Neural progenitor cell (in vitro differentiated cells): ENCODE data around the gene KRT76. TPM values are rescaled to one million over a fixed set of nuclear protein-coding genes. Genes with fewer than 3 reads are reported as not detected.

Source experiments
- DNase-seq: peaks from one replicate; pipeline ENCODE4 v3.0.0-alpha.2; 2016; ENCODE audit warnings: low spot score
- H2AFZ ChIP-seq: fragments of 200-600 bp; sonication (generic); replicated peaks from 2 replicates; pipeline ENCODE4 v1.6.1; 2016; ENCODE audit warnings: antibody characterized with exemption
- H3F3A ChIP-seq: fragments of 200-600 bp; sonication (generic); 2 replicates; pipeline ENCODE4 v1.6.1; 2016; ENCODE audit warnings: antibody characterized with exemption, low read depth
- H3K27ac ChIP-seq: fragments of 200-600 bp; sonication (generic); 2 replicates; pipeline ENCODE4 v1.5.1; 2016; ENCODE audit warnings: mild to moderate bottlenecking
- H3K27me3 ChIP-seq: fragments of 200-600 bp; sonication (generic); 2 replicates; pipeline ENCODE4 v1.6.1; 2016; ENCODE audit warnings: mild to moderate bottlenecking, moderate library complexity
- H3K36me3 ChIP-seq: fragments of 200-600 bp; sonication (generic); 2 replicates; pipeline ENCODE4 v1.5.1; 2016
- H3K4me1 ChIP-seq: fragments of 200-600 bp; sonication (generic); 2 replicates; pipeline ENCODE4 v1.6.1; 2016; ENCODE audit warnings: mixed run types
- H3K4me2 ChIP-seq: fragments of 200-600 bp; sonication (generic); 2 replicates; pipeline ENCODE4 v1.6.1; 2016
- H3K4me3 ChIP-seq: fragments of 200-600 bp; sonication (generic); 2 replicates; pipeline ENCODE4 v1.5.1; 2016
- H3K79me2 ChIP-seq: fragments of 200-600 bp; sonication (generic); 2 replicates; pipeline ENCODE4 v1.6.1; 2016; ENCODE audit warnings: low read depth
- H3K9ac ChIP-seq: fragments of 200-600 bp; sonication (generic); 2 replicates; pipeline ENCODE4 v1.6.1; 2016
- H3K9me3 ChIP-seq: fragments of 200-600 bp; sonication (generic); 2 replicates; pipeline ENCODE4 v1.5.1; 2016; ENCODE audit warnings: low read depth
- H4K20me1 ChIP-seq: fragments of 200-600 bp; sonication (generic); 2 replicates; pipeline ENCODE4 v1.6.1; 2016; ENCODE audit warnings: low read depth
- H3K27ac Mint-ChIP-seq: 3 replicates; pipeline ENCODE4 v1.8.0; 2021; ENCODE audit warnings: mixed read lengths
- H3K27me3 Mint-ChIP-seq: 2 replicates; pipeline ENCODE4 v1.8.0; 2022; ENCODE audit warnings: low read depth, mild to moderate bottlenecking, inconsistent platforms, moderate library complexity, mixed read lengths; ENCODE audit not compliant: insufficient read depth
- H3K36me3 Mint-ChIP-seq: 3 replicates; pipeline ENCODE4 v1.8.0; 2021; ENCODE audit warnings: mixed read lengths
- H3K4me1 Mint-ChIP-seq: 3 replicates; pipeline ENCODE4 v1.8.0; 2021; ENCODE audit warnings: mixed read lengths
- H3K4me3 Mint-ChIP-seq: 3 replicates; pipeline ENCODE4 v1.8.0; 2021; ENCODE audit warnings: mild to moderate bottlenecking, moderate library complexity, mixed read lengths
- H3K9me3 Mint-ChIP-seq: 3 replicates; pipeline ENCODE4 v1.8.0; 2020; ENCODE audit warnings: mixed read lengths
- EZH2 ChIP-seq: fragments of 200-600 bp; sonication (generic); IDR thresholded peaks from 2 replicates; pipeline ENCODE4 v1.6.1; 2017; ENCODE audit warnings: antibody characterized with exemption, mild to moderate bottlenecking, moderate library complexity
- EZH2phosphoT487 ChIP-seq: fragments of 200-600 bp; sonication (generic); IDR thresholded peaks from 2 replicates; pipeline ENCODE4 v1.6.1; 2017; ENCODE audit warnings: antibody characterized with exemption
- total RNA-seq: library from RNA; depleted of rRNA; stranded (reverse); fragments of >200 nt; gene quantifications from 2 replicates; pipeline ENCODE4 v1.2.3, GENCODE V29; 2015; ENCODE audit warnings: low replicate concordance
- TF ChIP-seq, protein P1 (sequence below): fragments of 200-600 bp; sonication (generic); IDR thresholded peaks from 2 replicates; pipeline ENCODE4 v1.5.1; 2017; ENCODE audit warnings: antibody characterized with exemption, mild to moderate bottlenecking

The KRT76 gene
- total RNA-seq, 1 donor from 2014 or later, result not detected

DNA sequence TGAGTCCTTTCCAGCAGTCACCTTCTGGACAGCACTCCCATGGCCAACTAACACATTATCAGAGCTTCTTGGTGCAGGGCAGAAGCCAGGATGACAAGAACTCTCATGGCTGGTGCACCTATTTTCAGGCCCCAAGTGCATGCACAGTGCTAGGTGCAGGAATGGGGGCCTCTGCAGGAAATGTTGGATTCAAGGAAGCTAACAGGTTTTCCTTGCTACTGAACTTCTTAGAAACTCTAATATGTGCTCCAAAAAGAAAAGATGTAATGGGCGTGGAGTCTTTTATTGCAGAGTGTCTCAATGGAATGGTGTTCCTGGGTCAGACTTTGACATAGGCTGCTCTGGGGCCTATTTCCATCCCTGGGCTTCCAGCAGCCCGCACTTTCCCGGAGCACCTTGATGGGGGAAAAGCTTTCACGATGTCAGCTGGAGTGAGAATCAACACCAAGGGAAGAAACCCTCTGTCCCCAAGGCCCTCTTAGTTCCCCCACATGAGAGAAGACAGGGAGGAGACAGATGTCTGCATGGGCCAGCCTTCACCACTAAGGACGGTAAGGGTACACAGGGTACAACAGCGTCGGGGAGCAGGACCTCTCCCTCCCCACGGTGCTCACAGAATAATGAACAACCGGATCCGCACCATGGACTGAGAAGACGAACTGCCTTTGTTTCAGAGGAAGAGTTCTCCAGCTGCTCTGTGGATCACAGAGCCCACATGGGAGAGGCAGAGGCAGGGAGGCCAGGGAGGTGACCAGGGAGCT is 11.9 kb upstream of the KRT76 start:
- Histone ChIP-seq H3K9me3 (no peaks in the 10 kb centered on the region), H3K79me2 (no peaks in the 10 kb centered on the region), H4K20me1 (no peaks in the 10 kb centered on the region), H3K9ac (no peak overlapping the region), H3K4me3 (no peak overlapping the region), H3F3A (no peaks in the 10 kb centered on the region), H3K36me3 (no peaks in the 10 kb centered on the region), H3K27ac (no peak overlapping the region), H3K4me2 (no peak overlapping the region), H2AFZ (no peak overlapping the region), H3K27me3 (no peaks in the 10 kb centered on the region), H3K4me1 (no peaks in the 10 kb centered on the region)
- DNase-seq, result no peak
- Mint-ChIP-seq H3K4me1 (no peaks in the 10 kb centered on the region), H3K36me3 (no peaks in the 10 kb centered on the region), H3K4me3 (no peak overlapping the region), H3K27ac (no peak overlapping the region), H3K9me3 (no peaks in the 10 kb centered on the region), H3K27me3 (peaks cover 9% of the 10 kb centered on the region)
- TF ChIP-seq, protein P1, sequence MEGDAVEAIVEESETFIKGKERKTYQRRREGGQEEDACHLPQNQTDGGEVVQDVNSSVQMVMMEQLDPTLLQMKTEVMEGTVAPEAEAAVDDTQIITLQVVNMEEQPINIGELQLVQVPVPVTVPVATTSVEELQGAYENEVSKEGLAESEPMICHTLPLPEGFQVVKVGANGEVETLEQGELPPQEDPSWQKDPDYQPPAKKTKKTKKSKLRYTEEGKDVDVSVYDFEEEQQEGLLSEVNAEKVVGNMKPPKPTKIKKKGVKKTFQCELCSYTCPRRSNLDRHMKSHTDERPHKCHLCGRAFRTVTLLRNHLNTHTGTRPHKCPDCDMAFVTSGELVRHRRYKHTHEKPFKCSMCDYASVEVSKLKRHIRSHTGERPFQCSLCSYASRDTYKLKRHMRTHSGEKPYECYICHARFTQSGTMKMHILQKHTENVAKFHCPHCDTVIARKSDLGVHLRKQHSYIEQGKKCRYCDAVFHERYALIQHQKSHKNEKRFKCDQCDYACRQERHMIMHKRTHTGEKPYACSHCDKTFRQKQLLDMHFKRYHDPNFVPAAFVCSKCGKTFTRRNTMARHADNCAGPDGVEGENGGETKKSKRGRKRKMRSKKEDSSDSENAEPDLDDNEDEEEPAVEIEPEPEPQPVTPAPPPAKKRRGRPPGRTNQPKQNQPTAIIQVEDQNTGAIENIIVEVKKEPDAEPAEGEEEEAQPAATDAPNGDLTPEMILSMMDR, result no peak

DNA sequence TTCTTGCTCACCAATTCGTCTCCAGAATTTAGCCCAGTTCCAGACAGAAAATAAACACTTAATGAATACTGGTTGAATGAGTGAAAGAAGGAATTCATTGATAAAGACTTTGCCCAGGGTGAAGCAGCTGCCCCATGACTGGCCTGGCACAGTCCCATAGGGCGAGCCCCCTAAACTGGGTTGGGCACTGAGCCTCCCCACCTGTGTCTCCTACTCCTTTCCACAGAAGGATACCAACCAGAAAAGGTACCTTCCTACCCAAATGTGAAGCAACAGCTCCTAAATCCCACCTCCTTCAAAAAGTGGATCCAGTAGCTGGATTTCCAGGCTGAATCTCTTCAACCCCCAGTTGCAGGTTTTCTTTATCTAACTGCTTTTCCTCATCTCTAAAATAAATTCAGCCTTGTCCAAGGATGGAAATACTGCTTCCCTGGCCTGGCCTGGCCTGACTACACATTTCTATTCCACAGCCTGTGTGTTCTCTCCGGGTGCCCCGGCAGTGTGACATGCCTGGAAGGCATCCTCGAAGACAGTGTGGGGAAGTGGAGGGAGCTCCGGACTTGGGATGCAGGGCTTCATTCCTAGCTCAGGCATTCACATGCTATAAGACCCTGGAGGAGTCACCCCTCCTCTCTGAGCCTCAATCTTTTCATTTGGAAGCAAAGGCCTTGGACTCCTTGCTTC is 11.2 kb upstream of the KRT76 start:
- Histone ChIP-seq H3F3A (no peaks in the 10 kb centered on the region), H3K4me1 (no peaks in the 10 kb centered on the region), H4K20me1 (no peaks in the 10 kb centered on the region), H3K27ac (no peak overlapping the region), H3K79me2 (no peaks in the 10 kb centered on the region), H3K36me3 (no peaks in the 10 kb centered on the region), H3K9me3 (no peaks in the 10 kb centered on the region), H3K27me3 (no peaks in the 10 kb centered on the region), H3K9ac (no peak overlapping the region), H2AFZ (no peak overlapping the region), H3K4me3 (no peak overlapping the region), H3K4me2 (no peak overlapping the region)
- DNase-seq, result no peak
- Mint-ChIP-seq H3K27ac (no peak overlapping the region), H3K4me1 (no peaks in the 10 kb centered on the region), H3K36me3 (no peaks in the 10 kb centered on the region), H3K4me3 (no peak overlapping the region), H3K27me3 (peaks cover 9% of the 10 kb centered on the region), H3K9me3 (no peaks in the 10 kb centered on the region)
- TF ChIP-seq EZH2phosphoT487 (no peak), EZH2 (no peak)
- TF ChIP-seq, protein P1, result no peak

DNA sequence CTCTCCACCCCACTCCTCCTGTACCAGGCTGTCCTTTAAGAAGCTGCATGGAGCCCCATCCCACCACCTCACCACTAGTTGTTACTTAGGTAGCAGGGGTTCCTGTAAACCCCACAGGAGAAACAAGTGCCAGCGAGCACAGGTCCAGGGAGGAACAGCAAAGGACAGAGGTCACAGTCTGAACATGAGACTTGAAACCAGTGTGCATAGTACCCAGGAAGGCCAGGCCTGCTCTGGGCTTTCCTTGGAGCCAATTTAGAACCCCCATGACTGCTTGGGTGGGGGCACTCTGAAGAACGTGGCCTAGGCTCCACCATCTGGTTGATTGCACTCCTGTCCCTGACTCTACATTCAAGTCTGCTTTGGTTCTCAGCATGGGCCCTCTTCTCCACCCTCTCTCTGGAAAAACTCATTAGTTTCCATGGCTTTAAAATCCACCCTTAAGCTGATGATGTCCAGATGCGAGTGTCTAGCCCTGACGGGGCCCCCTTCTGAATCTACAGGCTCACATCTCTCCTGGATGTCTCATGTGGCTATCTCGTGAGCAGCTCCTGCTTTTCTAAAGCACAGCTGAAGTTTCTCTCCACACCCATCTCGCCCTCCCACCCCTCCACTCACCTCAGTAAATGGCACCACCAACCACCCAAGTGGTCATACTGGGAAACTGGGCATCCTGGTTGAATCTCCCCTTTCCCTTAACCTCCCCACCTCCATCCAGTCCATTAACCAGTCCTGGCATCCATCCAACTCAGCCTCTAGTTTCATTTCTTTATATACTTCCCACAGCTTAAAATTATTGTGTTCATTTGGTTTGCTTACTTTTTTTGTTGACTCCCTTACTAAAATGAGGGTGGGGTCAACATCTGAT is 10.4 kb upstream of the KRT76 start:
- Histone ChIP-seq H4K20me1 (no peaks in the 10 kb centered on the region), H3K79me2 (no peaks in the 10 kb centered on the region), H3K4me3 (no peak overlapping the region), H3K36me3 (no peaks in the 10 kb centered on the region), H3K9ac (no peak overlapping the region), H3K27ac (no peak overlapping the region), H3K9me3 (no peaks in the 10 kb centered on the region), H3F3A (no peaks in the 10 kb centered on the region), H3K27me3 (no peaks in the 10 kb centered on the region), H2AFZ (no peak overlapping the region), H3K4me1 (no peaks in the 10 kb centered on the region), H3K4me2 (no peak overlapping the region)
- H3K4me1 Mint-ChIP-seq, result no peaks in the 10 kb centered on the region
- no peak for TF ChIP-seq EZH2phosphoT487
- TF ChIP-seq EZH2, result no peak
- TF ChIP-seq, protein P1, result no peak
- H3K36me3 Mint-ChIP-seq, result no peaks in the 10 kb centered on the region
- H3K27me3 Mint-ChIP-seq, result peaks cover 9% of the 10 kb centered on the region
- H3K4me3 Mint-ChIP-seq, result no peak overlapping the region
- no peaks in the 10 kb centered on the region for H3K9me3 Mint-ChIP-seq
- H3K27ac Mint-ChIP-seq, result no peak overlapping the region
- no peak for DNase-seq
